GM19372 (cell line): Measurements from ENCODE around the gene SDS.

Source experiments
- ATAC-seq: cut with Tn5 transposase; IDR thresholded peaks from one replicate; pipeline ENCODE4 v1.9.1; 2021; ENCODE audit warnings: mild to moderate bottlenecking, low read depth, moderate library complexity; ENCODE audit not compliant: unreplicated experiment

SDS gene, protein sequence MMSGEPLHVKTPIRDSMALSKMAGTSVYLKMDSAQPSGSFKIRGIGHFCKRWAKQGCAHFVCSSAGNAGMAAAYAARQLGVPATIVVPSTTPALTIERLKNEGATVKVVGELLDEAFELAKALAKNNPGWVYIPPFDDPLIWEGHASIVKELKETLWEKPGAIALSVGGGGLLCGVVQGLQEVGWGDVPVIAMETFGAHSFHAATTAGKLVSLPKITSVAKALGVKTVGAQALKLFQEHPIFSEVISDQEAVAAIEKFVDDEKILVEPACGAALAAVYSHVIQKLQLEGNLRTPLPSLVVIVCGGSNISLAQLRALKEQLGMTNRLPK

DNA sequence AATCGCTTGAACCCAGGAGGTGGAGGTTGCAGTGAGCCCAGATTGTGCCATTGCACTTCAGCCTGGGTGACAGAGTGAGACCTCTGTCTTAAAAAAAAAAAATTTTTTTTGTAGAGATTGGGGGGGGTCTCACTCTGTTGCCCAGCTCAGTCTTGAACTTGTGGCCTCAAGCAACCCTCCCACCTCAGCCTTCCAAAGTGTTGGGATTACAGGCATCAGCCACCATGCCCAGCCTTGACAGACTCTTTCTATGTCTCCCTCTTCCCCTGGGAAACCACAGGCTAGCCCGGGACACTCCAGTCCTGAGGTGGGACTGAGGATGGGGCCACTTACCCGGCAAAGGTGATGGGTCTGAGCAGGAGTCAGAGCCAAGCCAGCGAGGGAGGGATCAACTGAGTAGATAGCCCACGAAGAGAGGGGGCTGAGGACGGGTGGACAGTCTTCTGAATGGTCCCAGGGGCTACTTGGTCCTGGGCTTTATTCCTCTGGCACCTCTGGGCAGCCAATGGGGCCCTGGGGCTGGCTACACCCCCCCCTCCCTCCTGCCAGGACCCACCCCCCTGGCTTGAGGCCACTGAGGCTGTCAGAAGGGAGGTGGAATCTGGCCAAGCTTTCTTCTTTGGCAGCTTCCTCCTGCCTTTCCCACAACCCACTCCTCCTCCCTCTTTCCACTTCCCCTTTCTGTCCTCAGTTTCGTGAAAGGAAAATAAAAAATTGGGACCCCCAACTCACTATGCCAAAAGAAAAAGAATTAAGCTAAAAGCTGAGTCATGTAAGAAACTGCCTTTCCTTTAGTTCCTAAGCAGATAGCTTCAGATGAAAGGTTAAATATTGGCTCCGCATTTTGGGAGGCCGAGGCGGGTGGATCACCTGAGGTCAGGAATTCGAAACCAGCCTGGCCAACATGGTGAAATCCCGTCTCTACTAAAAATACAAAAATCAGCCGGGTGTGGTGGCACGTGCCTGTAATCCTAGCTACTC lies at the start of gene SDS:
Gene SDS (minus strand): TSS at position 453 of the 981 bp plus-strand sequence. CDS start 4,179 bp downstream, outside the sequence.
- ATAC-seq, result no peak

DNA sequence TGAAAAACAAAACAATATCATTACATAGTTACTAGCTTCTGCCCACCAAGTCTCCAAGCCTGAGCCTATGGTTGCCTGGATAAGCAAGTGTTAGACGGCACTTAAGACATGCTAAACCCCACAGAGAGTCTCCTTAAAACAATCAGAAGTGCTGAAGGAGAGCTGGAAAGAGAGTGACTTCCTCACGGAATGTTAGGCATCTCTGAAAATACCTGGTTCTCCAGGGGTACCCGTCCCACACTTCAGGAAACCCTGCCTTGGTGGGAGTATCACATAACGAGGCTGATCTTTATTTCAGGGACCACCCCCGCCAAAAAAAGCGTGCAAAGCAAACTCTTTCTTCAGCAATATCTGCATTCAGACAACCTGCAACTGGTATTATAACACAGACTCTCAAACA lies 49.6 kb upstream of the SDS start:
- ATAC-seq, result no peak

DNA sequence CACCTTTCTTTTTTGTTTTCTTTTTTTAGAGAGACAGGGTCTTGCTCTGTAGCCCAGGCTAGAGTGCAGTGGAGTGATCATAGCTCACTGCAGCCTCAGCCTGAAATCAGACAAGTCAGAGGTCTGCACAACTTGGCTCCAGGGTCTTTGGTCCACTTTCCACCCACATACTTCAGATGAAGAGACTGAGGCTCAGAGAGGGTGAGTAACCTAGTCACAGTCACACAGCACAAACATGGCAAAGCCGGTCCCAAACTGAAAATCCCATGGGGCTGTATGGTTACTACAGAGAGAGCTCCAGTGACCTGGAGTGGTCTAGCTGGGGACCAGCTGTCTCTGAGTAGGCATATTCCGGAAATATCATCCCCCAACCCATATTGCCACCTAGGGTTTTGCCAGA lies 48.8 kb upstream of the SDS start:
- ATAC-seq, result no peak

DNA sequence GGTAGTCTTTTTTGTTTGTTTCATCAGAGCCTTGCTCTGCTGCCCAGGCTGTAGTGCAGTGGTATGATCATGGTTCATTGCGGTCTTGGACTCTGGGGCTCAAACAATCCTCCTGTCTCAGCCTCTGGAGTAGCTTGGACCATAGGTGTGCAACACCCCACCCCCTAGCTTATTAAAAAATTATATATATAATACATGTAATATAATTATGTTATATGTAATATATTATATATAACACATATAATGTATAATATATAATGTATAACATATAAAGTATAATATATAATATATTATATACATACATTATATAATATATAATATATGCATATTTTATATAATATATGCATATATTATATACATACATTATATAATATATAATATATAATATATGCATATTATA lies 46.2 kb upstream of the SDS start:
- no peak for ATAC-seq

DNA sequence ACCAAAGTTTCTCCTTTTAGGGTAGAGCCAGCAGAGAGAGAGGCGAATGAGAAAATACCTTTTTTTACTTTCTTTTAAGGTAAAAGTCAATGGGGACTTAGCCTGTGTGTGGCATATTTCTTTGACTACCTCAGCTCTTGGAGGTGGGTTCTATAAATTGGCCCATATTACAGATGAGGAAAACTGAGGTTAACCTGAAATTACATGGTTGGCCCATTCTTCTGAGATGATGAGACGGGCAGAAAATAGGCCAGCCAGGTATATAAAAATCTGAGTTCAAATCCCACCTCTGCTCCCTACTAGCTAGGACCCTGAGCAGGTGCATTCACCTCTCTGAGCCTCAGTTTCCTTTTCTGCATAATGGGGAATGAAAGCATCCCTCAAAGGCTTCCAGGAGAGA lies 45.6 kb upstream of the SDS start:
- ATAC-seq, result no peak

DNA sequence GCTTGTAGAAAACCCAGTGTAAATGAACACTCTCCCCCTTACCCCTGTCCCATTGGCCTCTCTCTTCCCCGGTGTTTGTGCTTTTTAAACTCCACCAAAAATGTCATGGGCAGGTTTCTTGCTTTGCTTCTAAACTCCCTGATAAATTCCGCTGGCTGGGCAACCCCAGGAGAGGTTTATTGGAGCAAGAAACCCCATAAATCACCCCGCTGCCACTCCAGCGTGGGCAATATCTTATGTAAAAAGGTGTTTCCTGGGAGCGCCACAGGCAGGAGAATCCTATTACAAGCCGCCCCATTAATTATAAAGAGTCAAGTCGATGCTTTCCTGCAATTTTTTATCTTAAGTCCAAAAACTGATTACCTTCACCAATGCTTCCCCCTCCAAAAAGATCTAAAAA lies 45.2 kb upstream of the SDS start:
- no peak for ATAC-seq

DNA sequence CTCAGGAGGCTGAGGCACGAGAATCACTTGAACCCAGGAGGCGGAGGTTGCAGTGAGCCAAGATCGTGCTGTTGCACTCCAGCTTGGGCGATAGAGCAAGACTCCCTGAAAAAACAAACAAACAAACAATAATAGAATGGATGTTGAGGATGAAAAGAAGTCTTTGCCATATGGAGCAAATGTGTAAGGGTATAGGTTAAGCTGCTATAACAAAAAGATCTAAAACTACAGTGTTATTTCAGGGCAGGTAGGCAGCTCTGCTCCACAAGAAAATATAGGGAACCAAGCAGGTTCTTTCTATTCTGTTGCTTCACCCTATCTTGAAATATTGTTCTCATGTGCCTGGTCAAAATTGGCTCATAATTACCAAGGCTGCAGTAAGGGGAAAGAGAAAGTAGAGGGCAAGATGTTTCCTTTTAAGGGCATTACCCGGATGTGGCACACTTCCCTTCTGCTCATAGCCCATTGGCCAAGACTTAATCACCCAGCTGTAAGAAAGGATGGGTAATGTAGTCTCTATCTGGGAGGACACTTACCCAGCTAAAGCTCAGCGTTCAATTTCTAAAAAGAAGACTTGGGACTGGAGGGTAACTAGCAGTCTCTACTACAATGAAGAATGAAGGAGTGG lies 42.0 kb upstream of the SDS start:
- ATAC-seq, result no peak

DNA sequence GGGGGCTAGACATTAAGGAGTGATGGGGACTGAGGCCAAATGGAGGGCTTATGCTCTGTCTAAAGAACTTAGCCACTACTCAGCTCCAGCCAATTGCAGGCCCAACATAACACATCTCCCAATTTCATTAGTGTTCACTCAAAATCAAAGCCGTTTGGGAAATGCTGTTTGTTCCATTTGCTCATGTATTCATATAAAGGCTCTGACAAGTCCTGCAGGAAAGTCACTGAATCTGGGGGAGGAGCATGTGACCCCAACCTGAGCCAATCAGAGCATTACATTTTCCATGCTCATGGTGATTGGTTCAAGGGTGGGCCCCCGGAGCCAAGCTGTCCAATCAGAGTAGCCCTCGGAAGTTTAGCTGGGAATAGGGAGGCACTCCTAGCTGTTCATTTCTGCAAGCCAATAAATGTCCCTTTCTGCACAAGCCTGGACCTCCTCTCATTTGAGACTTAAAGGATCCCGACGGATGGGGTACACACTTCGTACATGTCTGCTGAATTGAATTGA lies 39.4 kb upstream of the SDS start:
- ATAC-seq, result no peak

DNA sequence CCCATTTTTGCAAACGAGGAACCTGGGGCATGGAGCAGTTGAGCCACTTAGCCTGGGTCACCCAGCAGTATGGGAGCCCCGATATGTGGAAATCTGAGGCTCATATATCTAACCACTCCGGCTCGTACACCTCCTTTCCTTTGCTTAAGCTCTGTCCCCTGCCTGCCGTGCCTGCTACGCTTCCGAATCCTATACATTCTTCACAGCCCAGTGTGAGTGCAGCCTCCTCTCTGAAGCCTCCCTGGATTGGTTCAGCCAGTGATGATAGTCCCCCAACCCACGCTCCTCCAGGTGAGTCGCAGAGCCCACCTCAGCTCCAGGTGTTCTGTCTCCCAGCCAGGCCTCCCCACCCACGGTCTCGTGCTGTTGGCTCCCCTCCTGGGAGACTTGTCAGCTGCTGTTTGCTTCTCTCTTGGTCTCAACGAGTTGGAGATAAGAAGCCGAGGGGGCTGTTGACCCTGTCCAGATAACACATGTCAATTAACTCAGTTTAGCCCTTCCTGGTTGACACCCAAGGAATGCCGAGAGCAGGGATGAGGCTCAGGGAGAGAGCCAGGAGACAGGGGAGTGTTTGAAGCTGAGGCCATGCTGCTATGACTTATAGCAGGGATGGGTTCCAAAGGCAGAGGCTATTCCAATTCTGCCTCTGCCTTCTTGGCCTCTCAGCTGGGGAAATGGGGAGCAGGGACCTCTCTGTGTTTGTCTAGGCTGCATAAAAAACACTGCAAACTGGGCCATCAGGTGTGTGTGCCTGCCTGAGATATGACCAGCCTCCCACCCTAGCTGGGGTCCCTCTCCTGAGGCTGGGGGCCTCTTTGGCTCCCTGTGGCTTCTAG lies 37.5 kb upstream of the SDS start:
- ATAC-seq, result no peak

DNA sequence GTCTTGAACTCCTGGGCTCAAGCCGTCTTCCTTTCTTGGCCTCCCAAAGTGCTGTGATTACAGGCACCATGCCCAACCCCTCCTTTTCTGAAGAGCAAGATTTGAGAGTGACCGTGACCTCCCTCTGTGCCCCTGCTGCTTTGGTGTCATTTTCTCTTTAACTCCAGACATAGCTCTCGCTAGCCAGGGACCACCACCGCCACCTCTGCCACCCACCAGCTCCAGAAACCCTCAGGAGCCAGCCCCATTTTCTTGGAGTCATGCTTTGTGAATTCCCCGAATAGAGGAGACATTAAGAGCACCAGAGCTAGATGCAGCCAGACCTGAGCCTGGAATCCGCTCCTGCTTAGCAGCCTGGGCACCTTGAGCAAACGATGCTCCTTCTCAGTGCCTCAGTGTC lies 36.6 kb upstream of the SDS start:
- no peak for ATAC-seq

DNA sequence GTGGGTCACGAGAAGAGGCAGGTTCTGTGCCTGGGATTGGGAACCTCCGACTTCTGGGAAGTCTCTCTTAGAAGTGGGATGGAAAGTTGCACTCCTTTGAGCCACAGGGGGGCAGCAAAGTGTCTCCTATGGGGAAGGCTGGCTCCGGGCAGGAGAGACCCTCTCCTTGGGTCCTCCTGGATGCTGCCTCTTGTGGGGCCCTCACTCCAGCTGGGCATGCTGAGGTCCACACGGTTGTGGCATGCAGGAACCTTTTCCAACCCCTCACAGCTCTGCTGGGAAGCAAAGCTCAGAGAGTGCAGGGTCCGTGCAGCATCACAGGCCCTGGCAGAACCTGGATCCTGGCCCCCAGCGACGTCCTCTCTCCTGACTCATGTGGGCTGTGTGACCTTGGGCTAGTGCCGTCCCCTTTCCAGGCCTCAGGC lies 35.9 kb upstream of the SDS start:
- no peak for ATAC-seq

DNA sequence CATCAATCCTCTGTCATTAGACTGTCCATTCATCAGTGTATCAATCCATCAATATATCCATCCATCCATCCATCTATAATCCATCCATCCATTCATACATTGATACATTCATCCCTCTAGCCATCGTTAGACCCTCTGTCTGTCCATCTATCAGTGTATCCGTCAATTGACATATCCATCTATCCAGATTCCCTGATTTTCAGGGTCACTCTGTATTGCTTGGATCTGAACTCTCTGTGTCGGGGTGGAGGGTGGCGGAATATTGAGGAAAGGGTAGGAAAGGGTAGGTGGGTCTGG lies 35.6 kb upstream of the SDS start:
- no peak for ATAC-seq

DNA sequence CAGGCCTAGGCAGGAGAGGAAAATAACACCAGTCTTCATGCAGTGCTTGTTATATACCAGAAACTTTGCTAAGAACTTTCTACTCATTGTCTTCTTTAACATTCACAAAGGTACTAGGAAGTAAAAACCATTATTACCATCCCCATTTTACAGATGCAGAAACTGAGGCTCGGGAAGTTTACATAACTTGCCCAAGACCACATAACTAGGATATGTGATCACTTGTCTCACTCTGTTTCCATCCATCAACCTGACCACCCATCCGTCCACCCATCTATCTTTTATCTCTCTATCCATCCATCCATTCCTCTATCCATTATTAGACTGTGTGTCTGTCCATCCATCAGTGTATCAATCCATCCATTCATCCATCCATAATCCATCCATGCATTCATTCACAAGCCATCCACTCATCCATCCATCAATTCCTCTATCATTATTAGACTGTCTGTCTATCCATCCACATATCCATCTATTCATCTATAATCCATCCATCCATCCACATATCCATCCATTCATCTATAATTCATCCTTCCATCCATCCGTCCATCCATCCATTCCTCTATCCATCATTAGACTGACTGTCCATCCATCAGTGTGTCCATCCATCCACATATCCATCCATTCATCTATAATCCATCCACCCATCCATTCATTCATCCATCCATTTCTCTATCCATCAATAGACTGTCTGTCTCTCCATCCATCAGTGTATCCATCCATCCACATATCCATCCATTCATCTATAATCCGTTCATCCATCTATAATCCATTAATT lies 35.0 kb upstream of the SDS start:
- ATAC-seq, result no peak

DNA sequence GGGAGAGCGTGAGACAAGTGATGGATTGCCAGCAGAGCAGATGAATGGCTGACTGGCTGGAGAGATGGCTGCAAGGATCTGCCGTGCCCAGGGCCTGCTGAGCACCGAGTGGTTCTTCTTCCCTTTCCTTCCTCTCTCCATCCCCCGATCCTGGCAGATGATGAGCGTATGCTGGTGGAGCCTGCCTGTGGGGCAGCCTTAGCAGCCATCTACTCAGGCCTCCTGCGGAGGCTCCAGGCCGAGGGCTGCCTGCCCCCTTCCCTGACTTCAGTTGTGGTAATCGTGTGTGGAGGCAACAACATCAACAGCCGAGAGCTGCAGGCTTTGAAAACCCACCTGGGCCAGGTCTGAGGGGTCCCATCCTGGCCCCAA lies 34.0 kb upstream of the SDS start:
- no peak for ATAC-seq

DNA sequence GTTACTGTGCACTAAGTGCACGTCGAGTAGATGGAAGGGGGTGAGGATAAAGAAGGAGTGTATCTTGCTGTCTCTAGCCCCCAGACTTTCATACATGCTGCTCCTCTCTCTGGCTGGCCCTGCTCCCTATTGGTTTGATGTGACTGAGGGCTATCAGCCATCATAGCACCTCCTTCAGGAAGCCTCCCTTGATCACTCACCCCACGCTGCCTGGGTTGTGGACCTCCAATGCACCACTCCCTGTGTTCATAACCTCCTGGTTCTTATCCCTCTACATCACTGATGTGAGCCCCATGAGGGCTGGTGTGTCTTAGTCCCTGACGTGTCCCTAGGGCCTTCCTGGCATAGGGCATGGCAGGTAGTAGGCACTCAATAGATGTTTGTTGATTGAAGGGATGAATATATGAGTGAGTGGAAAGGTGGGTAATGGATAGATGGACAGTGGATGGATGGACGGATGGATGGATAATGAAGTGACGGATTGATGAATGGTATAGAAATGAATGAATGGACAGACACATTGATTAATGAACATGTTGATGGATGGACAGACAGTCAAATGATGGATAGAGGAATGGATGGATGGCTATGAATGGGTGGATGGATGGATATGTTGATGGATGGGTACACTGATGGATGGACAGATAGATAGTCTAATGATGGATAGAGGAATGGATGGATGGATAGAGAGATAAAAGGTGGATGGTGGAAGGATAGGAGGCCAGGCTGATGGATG lies 33.5 kb upstream of the SDS start:
- ATAC-seq, result no peak

DNA sequence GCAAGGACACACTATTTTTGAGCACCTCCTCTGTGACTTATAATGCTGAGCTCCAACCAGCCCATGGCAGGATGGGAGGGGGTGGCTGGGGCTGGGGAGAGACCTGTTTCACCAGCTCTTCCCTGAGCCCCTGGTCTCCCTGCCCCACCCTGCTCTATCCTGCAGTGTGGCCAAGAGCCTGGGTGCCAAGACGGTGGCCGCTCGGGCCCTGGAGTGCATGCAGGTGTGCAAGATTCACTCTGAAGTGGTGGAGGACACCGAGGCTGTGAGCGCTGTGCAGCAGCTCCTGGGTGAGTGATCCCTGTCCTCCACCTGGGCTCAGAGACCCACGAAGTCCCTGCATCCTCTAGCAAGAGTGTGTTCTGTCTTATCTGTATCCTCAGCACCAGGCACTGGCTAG lies 32.9 kb upstream of the SDS start:
- no peak for ATAC-seq

DNA sequence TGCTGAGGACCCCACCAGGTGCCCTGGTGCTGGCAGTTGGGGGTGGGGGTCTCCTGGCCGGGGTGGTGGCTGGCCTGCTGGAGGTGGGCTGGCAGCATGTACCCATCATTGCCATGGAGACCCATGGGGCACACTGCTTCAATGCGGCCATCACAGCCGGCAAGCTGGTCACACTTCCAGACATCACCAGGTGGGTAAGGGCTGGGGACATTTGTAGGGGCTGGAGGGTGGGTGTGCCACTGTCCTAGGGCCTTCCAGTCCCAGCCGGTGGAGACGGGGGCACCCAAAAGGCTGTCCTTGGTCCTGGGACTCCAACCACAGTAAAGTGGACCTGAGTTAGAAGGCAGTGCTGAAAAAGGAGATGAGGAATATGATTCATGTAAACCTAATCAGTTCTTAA lies 31.7 kb upstream of the SDS start:
- no peak for ATAC-seq

DNA sequence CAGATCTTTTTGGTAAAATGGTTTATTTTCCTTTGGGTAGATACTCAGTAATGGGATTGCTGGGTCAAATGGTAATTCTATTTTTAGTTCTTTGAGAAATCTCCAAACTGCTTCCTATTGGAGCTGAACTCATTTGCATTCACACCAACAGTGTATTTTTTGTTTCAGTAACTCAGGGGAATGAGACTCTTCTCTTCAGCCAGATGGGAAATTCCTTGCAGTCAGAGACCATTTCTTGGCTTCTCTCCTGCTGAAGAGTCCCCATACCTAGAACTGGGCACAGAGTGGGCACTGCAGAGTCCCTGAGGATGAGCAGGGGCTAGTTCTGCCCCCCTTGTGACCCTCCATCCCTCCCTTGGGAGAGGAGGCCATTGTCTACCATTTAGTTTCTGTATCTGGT lies 29.3 kb upstream of the SDS start:
- ATAC-seq, result no peak

DNA sequence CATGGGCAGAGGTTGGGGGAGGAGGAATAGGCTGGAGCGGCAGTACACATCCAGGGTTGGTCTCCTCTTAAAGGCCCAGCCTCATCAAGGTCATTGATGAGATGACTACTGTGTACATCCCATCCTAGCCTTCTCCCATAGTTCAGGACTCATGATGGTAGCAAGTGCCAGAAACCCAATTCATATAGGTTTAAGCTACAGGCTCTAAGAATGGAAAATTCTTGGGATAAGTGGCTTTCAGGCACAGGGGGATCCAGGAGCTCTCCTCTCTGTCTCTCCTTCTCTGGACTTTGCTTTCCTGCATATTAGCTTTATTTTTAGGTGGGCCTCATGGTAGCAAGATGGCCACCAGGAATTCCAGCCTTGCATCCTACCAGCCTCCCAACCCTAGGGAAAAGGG lies 24.8 kb upstream of the SDS start:
- no peak for ATAC-seq
